Aortic smooth muscle cell (primary cell): ENCODE data around the gene SNRPN. TPM values are rescaled to one million over a fixed set of nuclear protein-coding genes. Genes with fewer than 3 reads are reported as not detected.

Source experiments
- total RNA-seq: library from RNA; depleted of rRNA; stranded (reverse); fragments of >200 nt; gene quantifications from 2 replicates; pipeline ENCODE4 v1.2.3, GENCODE V29; 2014

The SNRPN gene
- 160 and 171 TPM in 2 replicates for total RNA-seq

GRCh38 chr15:24954783-24955530, at the start of gene SNRPN, which contains the start of gene SNURF:
TSS of gene SNRPN (plus strand) at chr15:24954987. CDS start at chr15:24974454, 19,467 bp downstream.
TSS of gene SNURF (plus strand) at chr15:24954987. CDS start at chr15:24955049, 62 bp downstream.

Other genes starting within 250 kb of the SNRPN start
- gene SNURF, start within 50 bp of the SNRPN start, total RNA-seq = 53.5 and 57.7 TPM in 2 replicates